Activated CD4-positive, alpha-beta T cell treated with anti-CD3 and anti-CD28 coated beads, Interleukin-2, amount 50 U/mL, for 1 hour (primary cell): ENCODE results near the gene LMLN.
"Not testable (repeated sequence)": the region's sequence is repeated elsewhere in the genome, so short reads cannot be mapped to it uniquely, and the experiment has no call there.

Experiments used
- DNase-seq: peaks from one replicate; pipeline ENCODE4 v3.0.0-alpha.2; 2020

The LMLN gene

DNA sequence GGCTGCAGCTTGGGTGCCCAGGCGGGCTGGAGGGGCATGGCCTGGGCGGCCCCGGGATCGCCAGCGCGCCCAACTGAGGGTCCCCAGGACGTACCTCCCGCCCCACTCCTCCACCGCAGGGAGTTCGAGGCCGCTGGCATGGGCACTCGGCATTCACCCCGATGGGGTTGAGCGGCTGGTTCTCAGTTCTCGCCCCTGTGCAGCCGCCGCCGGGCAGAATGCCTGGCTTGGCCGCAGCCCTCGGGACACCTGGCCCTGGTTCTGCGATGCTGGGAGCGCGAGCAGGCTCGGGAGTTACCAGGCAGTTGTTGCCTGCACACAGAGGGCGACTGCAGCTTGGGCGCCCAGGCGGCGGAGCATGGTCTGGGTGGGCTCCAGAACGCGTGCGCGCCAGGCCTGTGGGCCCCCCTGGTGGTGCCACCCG lies 121.4 kb downstream of the LMLN start:
- no peak for DNase-seq

- DNase-seq = not testable (repeated sequence)
These were observed 122.2 kb downstream of the LMLN start for GRCh38 chr3:198082226-198082625.

DNA sequence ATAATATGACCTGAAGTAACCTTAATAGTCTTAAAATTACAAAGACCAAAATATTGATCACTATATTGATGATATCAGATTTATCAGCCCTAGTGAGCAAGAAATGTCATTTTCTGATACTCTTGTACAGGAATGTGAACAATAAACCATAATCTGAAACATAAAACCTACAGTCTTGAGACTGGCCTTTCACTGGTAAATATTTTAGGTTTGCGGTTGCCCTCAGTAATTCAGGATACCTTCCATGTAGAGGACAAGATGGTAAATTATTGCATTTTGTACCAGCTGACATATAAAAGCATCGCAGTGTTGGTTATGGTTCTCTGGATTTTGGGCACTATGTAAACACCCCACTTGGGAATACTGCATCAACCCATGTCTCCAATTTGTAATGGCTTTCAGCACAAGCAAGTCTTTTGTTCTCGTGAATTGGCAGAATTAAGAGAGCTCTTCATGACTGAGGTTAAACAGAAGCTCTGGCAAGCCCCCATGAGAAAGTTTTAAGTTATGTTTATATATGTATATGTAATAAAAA lies 128.5 kb downstream of the LMLN start:
- no peak for DNase-seq

- no peak for DNase-seq
These were observed 130.8 kb downstream of the LMLN start for GRCh38 chr3:198090795-198091332.

GRCh38 chr3:198092276-198092675 lies 132.3 kb downstream of the LMLN start:
- no peak for DNase-seq

DNA sequence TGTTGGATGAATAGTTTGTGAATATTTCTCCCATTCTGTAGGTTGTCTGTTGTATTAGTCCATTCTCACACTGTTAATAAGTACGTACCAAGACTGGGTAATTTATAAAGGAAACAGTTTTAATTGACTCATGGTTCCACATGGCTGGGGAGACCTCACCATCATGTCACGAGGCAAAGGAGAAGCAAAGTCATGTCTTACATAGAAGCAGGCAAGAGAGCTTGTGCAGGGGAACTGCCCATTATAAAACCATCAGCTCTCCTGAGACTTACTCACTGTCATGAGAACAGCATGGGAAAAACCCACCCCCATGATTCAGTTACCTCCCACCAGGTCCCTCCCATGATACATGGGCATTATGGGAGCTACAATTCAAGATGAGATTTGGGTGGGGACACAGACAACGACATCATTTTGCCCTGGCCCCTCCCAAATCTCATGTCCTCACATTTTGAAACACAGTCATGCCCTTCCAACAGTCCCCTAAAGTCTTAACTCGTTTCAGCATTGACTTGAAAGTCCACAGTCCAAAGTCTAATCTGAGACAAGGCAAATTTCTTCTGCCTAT lies 133.2 kb downstream of the LMLN start:
- DNase-seq = no peak
